Measurements from ENCODE around the gene MYO7B.

DNA sequence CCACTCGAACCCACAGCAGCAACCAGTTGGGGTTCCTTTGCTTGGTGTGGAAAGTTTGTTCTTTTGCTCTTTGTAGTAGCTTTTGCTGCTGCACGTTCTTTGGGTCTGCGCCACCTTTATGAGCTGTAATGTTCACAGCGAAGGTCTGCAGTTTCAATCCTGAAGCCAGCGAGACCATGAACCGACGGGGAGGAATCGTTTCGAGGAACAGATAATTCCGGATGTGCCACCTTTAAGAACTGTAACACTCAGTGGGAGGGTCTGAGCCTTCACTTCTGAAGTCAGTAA, 124.8 kb downstream of the MYO7B start:
- TF ChIP-seq, protein P1, sequence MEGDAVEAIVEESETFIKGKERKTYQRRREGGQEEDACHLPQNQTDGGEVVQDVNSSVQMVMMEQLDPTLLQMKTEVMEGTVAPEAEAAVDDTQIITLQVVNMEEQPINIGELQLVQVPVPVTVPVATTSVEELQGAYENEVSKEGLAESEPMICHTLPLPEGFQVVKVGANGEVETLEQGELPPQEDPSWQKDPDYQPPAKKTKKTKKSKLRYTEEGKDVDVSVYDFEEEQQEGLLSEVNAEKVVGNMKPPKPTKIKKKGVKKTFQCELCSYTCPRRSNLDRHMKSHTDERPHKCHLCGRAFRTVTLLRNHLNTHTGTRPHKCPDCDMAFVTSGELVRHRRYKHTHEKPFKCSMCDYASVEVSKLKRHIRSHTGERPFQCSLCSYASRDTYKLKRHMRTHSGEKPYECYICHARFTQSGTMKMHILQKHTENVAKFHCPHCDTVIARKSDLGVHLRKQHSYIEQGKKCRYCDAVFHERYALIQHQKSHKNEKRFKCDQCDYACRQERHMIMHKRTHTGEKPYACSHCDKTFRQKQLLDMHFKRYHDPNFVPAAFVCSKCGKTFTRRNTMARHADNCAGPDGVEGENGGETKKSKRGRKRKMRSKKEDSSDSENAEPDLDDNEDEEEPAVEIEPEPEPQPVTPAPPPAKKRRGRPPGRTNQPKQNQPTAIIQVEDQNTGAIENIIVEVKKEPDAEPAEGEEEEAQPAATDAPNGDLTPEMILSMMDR (IDR thresholded peaks at IDR 0.05; ENCODE audit: low read length) = no peak
- TF ChIP-seq EZH2 (IDR thresholded peaks at IDR 0.05; ENCODE audit: borderline replicate concordance, low read length) = no peak

All from OCI-LY1 (cell line).